GM23338 (cell line): ENCODE results near the gene GGCX. TPM values are rescaled to one million over a fixed set of nuclear protein-coding genes. Genes with fewer than 3 reads are reported as not detected.

Source experiments
- ATAC-seq: fragments of 200-7000 bp; cut with Tn5 transposase; 3 replicates; pipeline ENCODE4 v1.9.1; 2020
- DNase-seq: peaks from one replicate; pipeline ENCODE4 v3.0.0-alpha.2; 2015; ENCODE audit warnings: low spot score
- H2AFZ ChIP-seq: fragments of 200-600 bp; sonication (generic); 2 replicates; pipeline ENCODE4 v1.8.0; 2016; ENCODE audit warnings: antibody characterized with exemption, mild to moderate bottlenecking, moderate library complexity
- H3F3A ChIP-seq: fragments of 200-600 bp; sonication (generic); replicated peaks from 2 replicates; pipeline ENCODE4 v1.8.0; 2017; ENCODE audit warnings: antibody characterized with exemption, mixed run types, low read depth
- H3K27ac ChIP-seq: fragments of 200-600 bp; sonication (generic); 2 replicates; pipeline ENCODE4 v1.6.1; 2016; ENCODE audit warnings: low read depth
- H3K27me3 ChIP-seq: fragments of 200-600 bp; sonication (generic); 2 replicates; pipeline ENCODE4 v1.8.0; 2016; ENCODE audit warnings: mild to moderate bottlenecking, mixed run types, moderate library complexity; ENCODE audit not compliant: insufficient read depth
- H3K36me3 ChIP-seq: fragments of 200-600 bp; sonication (generic); 2 replicates; pipeline ENCODE4 v1.8.0; 2016; ENCODE audit warnings: mild to moderate bottlenecking; ENCODE audit not compliant: insufficient read depth
- H3K4me1 ChIP-seq: fragments of 200-600 bp; sonication (generic); 2 replicates; pipeline ENCODE4 v1.8.0; 2016; ENCODE audit warnings: mild to moderate bottlenecking, moderate library complexity; ENCODE audit not compliant: insufficient read depth
- H3K4me2 ChIP-seq: fragments of 200-600 bp; sonication (generic); 2 replicates; pipeline ENCODE4 v1.7.1; 2017; ENCODE audit warnings: mixed run types
- H3K4me3 ChIP-seq: fragments of 200-600 bp; sonication (generic); 2 replicates; pipeline ENCODE4 v1.6.1; 2016; ENCODE audit warnings: mixed run types
- H3K79me2 ChIP-seq: fragments of 200-600 bp; sonication (generic); replicated peaks from 2 replicates; pipeline ENCODE4 v1.8.0; 2017; ENCODE audit warnings: mild to moderate bottlenecking; ENCODE audit not compliant: insufficient read depth
- H3K9me2 ChIP-seq: fragments of 200-600 bp; sonication (generic); 2 replicates; pipeline ENCODE4 v1.8.0; 2017; ENCODE audit not compliant: insufficient read depth
- H4K20me1 ChIP-seq: fragments of 200-600 bp; sonication (generic); replicated peaks from 2 replicates; pipeline ENCODE4 v1.8.0; 2017; ENCODE audit warnings: mild to moderate bottlenecking; ENCODE audit not compliant: insufficient read depth
- H3K27ac Mint-ChIP-seq: 2 replicates; pipeline ENCODE4 v1.8.0; 2020; ENCODE audit warnings: inconsistent platforms, mild to moderate bottlenecking, moderate library complexity, mixed read lengths
- H3K27me3 Mint-ChIP-seq: 3 replicates; pipeline ENCODE4 v1.8.0; 2022; ENCODE audit warnings: low read depth, mild to moderate bottlenecking, moderate library complexity, mixed read lengths, inconsistent platforms; ENCODE audit not compliant: insufficient read depth, poor library complexity
- H3K36me3 Mint-ChIP-seq: 3 replicates; pipeline ENCODE4 v1.8.0; 2021; ENCODE audit warnings: low read depth, mild to moderate bottlenecking, inconsistent platforms, moderate library complexity, mixed read lengths
- H3K4me1 Mint-ChIP-seq: 3 replicates; pipeline ENCODE4 v1.8.0; 2020; ENCODE audit warnings: mild to moderate bottlenecking, inconsistent platforms, mixed read lengths
- H3K4me3 Mint-ChIP-seq: 3 replicates; pipeline ENCODE4 v1.8.0; 2021; ENCODE audit warnings: moderate library complexity, mild to moderate bottlenecking, inconsistent platforms, mixed read lengths
- H3K9me3 Mint-ChIP-seq: 3 replicates; pipeline ENCODE4 v1.8.0; 2020; ENCODE audit warnings: moderate library complexity, mild to moderate bottlenecking, inconsistent platforms, mixed read lengths
- CREB1 ChIP-seq: fragments of 250-450 bp; sonication (Bioruptor Pico); IDR thresholded peaks from 2 replicates; pipeline ENCODE4 v1.5.0; 2020; ENCODE audit warnings: low read depth, mild to moderate bottlenecking, moderate library complexity
- EZH2 ChIP-seq: fragments of 200-600 bp; sonication (generic); IDR thresholded peaks from one replicate; pipeline ENCODE4 v1.8.0; 2017; ENCODE audit warnings: antibody characterized with exemption, mild to moderate bottlenecking, low read depth; ENCODE audit not compliant: unreplicated experiment
- EZH2phosphoT487 ChIP-seq: fragments of 200-600 bp; sonication (generic); IDR thresholded peaks from one replicate; pipeline ENCODE4 v1.8.1; 2018; ENCODE audit warnings: antibody characterized with exemption; ENCODE audit not compliant: unreplicated experiment
- JUNB ChIP-seq: IDR thresholded peaks from one replicate; pipeline ENCODE4 v1.6.1; 2016; ENCODE audit warnings: antibody characterized with exemption; ENCODE audit not compliant: unreplicated experiment
- NANOG ChIP-seq: IDR thresholded peaks from 2 replicates; pipeline ENCODE4 v1.6.1; 2016; ENCODE audit warnings: antibody characterized with exemption, borderline replicate concordance
- POLR2AphosphoS5 ChIP-seq: IDR thresholded peaks from 2 replicates; pipeline ENCODE4 v1.6.1; 2016; ENCODE audit warnings: antibody characterized with exemption, low read depth
- STAT1 ChIP-seq: IDR thresholded peaks from one replicate; pipeline ENCODE4 v1.6.1; 2016; ENCODE audit warnings: antibody characterized with exemption; ENCODE audit not compliant: unreplicated experiment
- ZNF114 ChIP-seq: fragments of 250-450 bp; sonication (Bioruptor Pico); IDR thresholded peaks from 2 replicates; pipeline ENCODE4 v1.5.0; 2020; ENCODE audit warnings: mild to moderate bottlenecking, moderate library complexity
- ZNF331 ChIP-seq: fragments of 250-450 bp; sonication (Bioruptor Pico); IDR thresholded peaks from 2 replicates; pipeline ENCODE4 v1.5.0; 2020; ENCODE audit warnings: low read depth, mild to moderate bottlenecking, moderate library complexity
- polyA plus RNA-seq: library from polyadenylated mRNA; unstranded; fragments of >200 nt; fragmentation: Nextera tagmentation; extraction: Ambion mirVana; gene quantifications from 2 replicates; pipeline ENCODE4 v1.2.1, GENCODE V29; 2016
- total RNA-seq: library from RNA; depleted of rRNA; stranded (reverse); fragments of >200 nt; shearing (Covaris generic); gene quantifications from 2 replicates; pipeline ENCODE4 v1.2.3, GENCODE V29; 2014
- TF ChIP-seq, protein P1 (sequence below): IDR thresholded peaks from one replicate; pipeline ENCODE4 v1.6.1; 2018; ENCODE audit warnings: antibody characterized with exemption; ENCODE audit not compliant: unreplicated experiment
- TF ChIP-seq, protein P2 (sequence below): fragments of 250-450 bp; sonication (Bioruptor Pico); IDR thresholded peaks from 2 replicates; pipeline ENCODE4 v1.5.0; 2020; ENCODE audit warnings: mild to moderate bottlenecking, moderate library complexity
- TF ChIP-seq, protein P3 (sequence below), 2 experiments: fragments of 200-600 bp in 1 of 2; sonication (generic) in 1 of 2; conservative IDR thresholded peaks; 2 replicates each; pipeline versions ENCODE4 v1.5.1 to v1.6.1; 2016 to 2017; ENCODE audit warnings: antibody characterized with exemption in 2 of 2, low read depth in 2 of 2, mild to moderate bottlenecking in 2 of 2, moderate library complexity in 1 of 2
- TF ChIP-seq, protein P4 (sequence below): IDR thresholded peaks from 2 replicates; pipeline ENCODE4 v1.6.1; 2016; ENCODE audit warnings: antibody characterized with exemption

GGCX gene
- total and polyA plus RNA-seq, 2 experiments from 2014 or later, result 14.4 to 36.2 TPM

DNA sequence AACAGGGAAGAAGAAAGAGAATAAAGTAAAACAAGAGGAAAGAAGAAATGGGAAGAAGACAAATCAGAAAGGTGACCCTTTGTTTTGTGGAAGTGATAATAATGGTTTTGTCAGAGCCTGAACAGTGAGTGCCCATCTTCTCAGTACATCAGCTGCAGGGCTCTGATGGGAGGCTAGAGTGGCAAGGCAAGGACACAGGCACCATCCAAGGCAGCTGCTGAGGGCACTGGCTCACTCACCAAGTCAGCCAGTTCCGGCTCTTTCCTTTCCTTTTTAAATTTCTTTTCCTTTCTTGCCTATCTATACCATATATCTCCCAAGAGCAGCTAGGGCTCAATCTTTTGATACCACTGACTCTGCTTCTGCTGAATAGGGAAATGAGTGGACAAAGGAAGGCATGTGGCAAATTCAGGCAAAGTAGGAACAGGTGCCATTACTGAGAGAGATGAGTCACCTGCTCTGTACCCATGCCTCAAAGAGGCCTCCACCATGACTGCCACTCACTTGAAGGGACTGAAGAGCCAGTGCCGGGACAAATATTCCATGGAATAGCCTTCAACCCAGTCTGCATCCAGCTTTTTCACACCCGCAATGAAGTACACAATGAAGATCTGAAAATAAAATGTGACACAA lies 6.2 kb downstream of the GGCX start:
- Mint-ChIP-seq H3K4me3 (no peak overlapping the region), H3K36me3 (peaks cover 57% of the 10 kb centered on the region), H3K27ac (no peak overlapping the region), H3K27me3 (peaks cover 1% of the 10 kb centered on the region), H3K4me1 (peaks cover 3% of the 10 kb centered on the region; the same call in 2 of the 3 replicates), H3K9me3 (no peaks in the 10 kb centered on the region)
- peaks cover 22% of the 10 kb centered on the region for H3K79me2 ChIP-seq
- peaks cover 3% of the 10 kb centered on the region; the same call in 1 of the 2 replicates for H3F3A ChIP-seq
- H3K4me3 ChIP-seq, result no peak overlapping the region
- no peak for ATAC-seq
- DNase-seq, result no peak
- H2AFZ ChIP-seq, result no peak overlapping the region
- 0 out of 2 replicates have a peak, but pooled peaks cover 2% of the 10 kb centered on the region for H3K4me1 ChIP-seq
- peaks cover 9% of the 10 kb centered on the region; the same call in 1 of the 2 replicates for H4K20me1 ChIP-seq
- H3K4me2 ChIP-seq, result no peak overlapping the region
- no peak overlapping the region for H3K27ac ChIP-seq
- TF ChIP-seq EZH2 (no peak), STAT1 (no peak), JUNB (no peak), NANOG (no peak), ZNF331 (CRISPR knock-in tag) (no peak), ZNF114 (CRISPR knock-in tag) (no peak), POLR2AphosphoS5 (no peak), EZH2phosphoT487 (no peak), CREB1 (CRISPR knock-in tag) (no peak)
- TF ChIP-seq, protein P1, sequence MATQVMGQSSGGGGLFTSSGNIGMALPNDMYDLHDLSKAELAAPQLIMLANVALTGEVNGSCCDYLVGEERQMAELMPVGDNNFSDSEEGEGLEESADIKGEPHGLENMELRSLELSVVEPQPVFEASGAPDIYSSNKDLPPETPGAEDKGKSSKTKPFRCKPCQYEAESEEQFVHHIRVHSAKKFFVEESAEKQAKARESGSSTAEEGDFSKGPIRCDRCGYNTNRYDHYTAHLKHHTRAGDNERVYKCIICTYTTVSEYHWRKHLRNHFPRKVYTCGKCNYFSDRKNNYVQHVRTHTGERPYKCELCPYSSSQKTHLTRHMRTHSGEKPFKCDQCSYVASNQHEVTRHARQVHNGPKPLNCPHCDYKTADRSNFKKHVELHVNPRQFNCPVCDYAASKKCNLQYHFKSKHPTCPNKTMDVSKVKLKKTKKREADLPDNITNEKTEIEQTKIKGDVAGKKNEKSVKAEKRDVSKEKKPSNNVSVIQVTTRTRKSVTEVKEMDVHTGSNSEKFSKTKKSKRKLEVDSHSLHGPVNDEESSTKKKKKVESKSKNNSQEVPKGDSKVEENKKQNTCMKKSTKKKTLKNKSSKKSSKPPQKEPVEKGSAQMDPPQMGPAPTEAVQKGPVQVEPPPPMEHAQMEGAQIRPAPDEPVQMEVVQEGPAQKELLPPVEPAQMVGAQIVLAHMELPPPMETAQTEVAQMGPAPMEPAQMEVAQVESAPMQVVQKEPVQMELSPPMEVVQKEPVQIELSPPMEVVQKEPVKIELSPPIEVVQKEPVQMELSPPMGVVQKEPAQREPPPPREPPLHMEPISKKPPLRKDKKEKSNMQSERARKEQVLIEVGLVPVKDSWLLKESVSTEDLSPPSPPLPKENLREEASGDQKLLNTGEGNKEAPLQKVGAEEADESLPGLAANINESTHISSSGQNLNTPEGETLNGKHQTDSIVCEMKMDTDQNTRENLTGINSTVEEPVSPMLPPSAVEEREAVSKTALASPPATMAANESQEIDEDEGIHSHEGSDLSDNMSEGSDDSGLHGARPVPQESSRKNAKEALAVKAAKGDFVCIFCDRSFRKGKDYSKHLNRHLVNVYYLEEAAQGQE, result no peak
- TF ChIP-seq, protein P2, sequence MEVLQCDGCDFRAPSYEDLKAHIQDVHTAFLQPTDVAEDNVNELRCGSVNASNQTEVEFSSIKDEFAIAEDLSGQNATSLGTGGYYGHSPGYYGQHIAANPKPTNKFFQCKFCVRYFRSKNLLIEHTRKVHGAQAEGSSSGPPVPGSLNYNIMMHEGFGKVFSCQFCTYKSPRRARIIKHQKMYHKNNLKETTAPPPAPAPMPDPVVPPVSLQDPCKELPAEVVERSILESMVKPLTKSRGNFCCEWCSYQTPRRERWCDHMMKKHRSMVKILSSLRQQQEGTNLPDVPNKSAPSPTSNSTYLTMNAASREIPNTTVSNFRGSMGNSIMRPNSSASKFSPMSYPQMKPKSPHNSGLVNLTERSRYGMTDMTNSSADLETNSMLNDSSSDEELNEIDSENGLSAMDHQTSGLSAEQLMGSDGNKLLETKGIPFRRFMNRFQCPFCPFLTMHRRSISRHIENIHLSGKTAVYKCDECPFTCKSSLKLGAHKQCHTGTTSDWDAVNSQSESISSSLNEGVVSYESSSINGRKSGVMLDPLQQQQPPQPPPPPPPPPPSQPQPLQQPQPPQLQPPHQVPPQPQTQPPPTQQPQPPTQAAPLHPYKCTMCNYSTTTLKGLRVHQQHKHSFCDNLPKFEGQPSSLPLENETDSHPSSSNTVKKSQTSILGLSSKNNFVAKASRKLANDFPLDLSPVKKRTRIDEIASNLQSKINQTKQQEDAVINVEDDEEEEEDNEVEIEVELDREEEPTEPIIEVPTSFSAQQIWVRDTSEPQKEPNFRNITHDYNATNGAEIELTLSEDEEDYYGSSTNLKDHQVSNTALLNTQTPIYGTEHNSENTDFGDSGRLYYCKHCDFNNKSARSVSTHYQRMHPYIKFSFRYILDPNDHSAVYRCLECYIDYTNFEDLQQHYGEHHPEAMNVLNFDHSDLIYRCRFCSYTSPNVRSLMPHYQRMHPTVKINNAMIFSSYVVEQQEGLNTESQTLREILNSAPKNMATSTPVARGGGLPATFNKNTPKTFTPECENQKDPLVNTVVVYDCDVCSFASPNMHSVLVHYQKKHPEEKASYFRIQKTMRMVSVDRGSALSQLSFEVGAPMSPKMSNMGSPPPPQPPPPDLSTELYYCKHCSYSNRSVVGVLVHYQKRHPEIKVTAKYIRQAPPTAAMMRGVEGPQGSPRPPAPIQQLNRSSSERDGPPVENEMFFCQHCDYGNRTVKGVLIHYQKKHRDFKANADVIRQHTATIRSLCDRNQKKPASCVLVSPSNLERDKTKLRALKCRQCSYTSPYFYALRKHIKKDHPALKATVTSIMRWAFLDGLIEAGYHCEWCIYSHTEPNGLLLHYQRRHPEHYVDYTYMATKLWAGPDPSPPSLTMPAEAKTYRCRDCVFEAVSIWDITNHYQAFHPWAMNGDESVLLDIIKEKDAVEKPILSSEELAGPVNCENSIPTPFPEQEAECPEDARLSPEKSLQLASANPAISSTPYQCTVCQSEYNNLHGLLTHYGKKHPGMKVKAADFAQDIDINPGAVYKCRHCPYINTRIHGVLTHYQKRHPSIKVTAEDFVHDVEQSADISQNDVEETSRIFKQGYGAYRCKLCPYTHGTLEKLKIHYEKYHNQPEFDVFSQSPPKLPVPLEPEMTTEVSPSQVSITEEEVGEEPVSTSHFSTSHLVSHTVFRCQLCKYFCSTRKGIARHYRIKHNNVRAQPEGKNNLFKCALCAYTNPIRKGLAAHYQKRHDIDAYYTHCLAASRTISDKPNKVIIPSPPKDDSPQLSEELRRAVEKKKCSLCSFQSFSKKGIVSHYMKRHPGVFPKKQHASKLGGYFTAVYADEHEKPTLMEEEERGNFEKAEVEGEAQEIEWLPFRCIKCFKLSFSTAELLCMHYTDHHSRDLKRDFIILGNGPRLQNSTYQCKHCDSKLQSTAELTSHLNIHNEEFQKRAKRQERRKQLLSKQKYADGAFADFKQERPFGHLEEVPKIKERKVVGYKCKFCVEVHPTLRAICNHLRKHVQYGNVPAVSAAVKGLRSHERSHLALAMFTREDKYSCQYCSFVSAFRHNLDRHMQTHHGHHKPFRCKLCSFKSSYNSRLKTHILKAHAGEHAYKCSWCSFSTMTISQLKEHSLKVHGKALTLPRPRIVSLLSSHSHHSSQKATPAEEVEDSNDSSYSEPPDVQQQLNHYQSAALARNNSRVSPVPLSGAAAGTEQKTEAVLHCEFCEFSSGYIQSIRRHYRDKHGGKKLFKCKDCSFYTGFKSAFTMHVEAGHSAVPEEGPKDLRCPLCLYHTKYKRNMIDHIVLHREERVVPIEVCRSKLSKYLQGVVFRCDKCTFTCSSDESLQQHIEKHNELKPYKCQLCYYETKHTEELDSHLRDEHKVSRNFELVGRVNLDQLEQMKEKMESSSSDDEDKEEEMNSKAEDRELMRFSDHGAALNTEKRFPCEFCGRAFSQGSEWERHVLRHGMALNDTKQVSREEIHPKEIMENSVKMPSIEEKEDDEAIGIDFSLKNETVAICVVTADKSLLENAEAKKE, result no peak
- TF ChIP-seq, protein P3, sequence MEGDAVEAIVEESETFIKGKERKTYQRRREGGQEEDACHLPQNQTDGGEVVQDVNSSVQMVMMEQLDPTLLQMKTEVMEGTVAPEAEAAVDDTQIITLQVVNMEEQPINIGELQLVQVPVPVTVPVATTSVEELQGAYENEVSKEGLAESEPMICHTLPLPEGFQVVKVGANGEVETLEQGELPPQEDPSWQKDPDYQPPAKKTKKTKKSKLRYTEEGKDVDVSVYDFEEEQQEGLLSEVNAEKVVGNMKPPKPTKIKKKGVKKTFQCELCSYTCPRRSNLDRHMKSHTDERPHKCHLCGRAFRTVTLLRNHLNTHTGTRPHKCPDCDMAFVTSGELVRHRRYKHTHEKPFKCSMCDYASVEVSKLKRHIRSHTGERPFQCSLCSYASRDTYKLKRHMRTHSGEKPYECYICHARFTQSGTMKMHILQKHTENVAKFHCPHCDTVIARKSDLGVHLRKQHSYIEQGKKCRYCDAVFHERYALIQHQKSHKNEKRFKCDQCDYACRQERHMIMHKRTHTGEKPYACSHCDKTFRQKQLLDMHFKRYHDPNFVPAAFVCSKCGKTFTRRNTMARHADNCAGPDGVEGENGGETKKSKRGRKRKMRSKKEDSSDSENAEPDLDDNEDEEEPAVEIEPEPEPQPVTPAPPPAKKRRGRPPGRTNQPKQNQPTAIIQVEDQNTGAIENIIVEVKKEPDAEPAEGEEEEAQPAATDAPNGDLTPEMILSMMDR (conservative IDR thresholded peaks at IDR 0.05; ENCODE audit: low read depth in 2 of 2), result no peak
- TF ChIP-seq, protein P4, sequence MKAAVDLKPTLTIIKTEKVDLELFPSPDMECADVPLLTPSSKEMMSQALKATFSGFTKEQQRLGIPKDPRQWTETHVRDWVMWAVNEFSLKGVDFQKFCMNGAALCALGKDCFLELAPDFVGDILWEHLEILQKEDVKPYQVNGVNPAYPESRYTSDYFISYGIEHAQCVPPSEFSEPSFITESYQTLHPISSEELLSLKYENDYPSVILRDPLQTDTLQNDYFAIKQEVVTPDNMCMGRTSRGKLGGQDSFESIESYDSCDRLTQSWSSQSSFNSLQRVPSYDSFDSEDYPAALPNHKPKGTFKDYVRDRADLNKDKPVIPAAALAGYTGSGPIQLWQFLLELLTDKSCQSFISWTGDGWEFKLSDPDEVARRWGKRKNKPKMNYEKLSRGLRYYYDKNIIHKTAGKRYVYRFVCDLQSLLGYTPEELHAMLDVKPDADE, result no peak
- no peaks in the 10 kb centered on the region for H3K27me3 ChIP-seq
- H3K36me3 ChIP-seq, result peaks cover 35% of the 10 kb centered on the region
- no peaks in the 10 kb centered on the region for H3K9me2 ChIP-seq
